ENCODE results near the gene GBX1.

DNA sequence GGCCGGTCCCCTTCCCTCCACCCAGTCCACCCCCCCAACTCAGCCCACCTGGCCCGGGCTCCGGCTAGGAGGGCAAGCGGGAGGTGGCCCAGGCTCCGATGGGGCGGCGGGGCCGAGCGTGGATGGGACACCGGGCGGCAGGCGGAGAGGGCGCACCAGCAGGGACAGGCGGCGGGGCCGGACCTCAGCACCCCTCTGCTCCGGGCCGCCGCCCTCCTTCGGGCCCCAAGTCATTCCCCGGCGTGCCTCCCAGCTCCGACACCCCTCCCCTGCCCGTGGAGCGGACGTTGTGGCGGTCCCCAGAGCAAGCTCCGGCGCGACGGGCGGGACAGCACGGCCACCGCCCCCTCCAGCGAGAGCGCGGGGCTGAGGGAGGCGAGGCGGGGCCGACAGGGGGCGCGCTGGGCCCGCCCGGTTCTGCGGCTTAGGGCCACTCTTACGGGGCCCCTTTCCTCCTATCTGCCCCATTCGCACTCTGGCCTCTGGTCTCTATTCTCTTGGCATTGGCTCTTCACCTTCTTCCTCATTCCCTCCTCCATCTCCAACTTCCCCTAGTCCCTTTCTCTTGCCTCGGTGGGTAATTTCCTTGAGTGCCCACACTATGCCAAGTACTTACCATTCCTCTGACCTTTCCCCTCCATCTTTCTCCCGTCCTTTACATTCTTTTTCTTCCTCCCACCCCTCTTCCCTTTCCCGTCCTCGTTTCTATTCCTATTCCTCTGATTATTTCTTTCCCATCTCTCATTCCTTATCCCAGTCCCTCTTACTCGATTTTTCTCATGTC lies 701 bp upstream of the GBX1 start:
- TF ChIP-seq CEBPB (IDR thresholded peaks at IDR 0.05; ENCODE audit: low read depth, low read length) = no peak
- TF ChIP-seq BHLHE40 (IDR thresholded peaks at IDR 0.05; ENCODE audit: low read depth, low read length) = no peak
- no peak for TF ChIP-seq RFX5 (IDR thresholded peaks at IDR 0.05; ENCODE audit: low read depth, low read length)
- no peak for TF ChIP-seq POLR2A (IDR thresholded peaks at IDR 0.05; ENCODE audit: low read depth, low read length)
- TF ChIP-seq CTCF (conservative IDR thresholded peaks at IDR 0.05; ENCODE audit: low read depth, low read length) = peak; percentile 43
- no peak for TF ChIP-seq MAFK (IDR thresholded peaks at IDR 0.05; ENCODE audit: low read depth, low read length)
- no peak for TF ChIP-seq MXI1 (IDR thresholded peaks at IDR 0.05; ENCODE audit: borderline replicate concordance, low read depth, low read length)
- no peak for TF ChIP-seq ELK1 (IDR thresholded peaks at IDR 0.05; ENCODE audit: borderline replicate concordance, low read depth, low read length)
- no peak for TF ChIP-seq RAD21 (IDR thresholded peaks at IDR 0.05; ENCODE audit: low read length)
- no peak for TF ChIP-seq RCOR1 (IDR thresholded peaks at IDR 0.05; ENCODE audit: insufficient replicate concordance, low read length)
- TF ChIP-seq CHD1 (IDR thresholded peaks at IDR 0.05; ENCODE audit: low read depth, low read length) = no peak
- TF ChIP-seq FOS (IDR thresholded peaks at IDR 0.05; ENCODE audit: low read depth, low read length) = no peak
